B cell (primary cell): Measurements from ENCODE around the gene TPH1.

Source experiments
- CTCF ChIP-seq: fragments of 200-600 bp; IDR thresholded peaks from one replicate; pipeline ENCODE4 v1.8.0; 2022; ENCODE audit warnings: antibody characterized with exemption, mild to moderate bottlenecking
- EZH2 ChIP-seq: IDR thresholded peaks from 2 replicates; pipeline ENCODE4 v1.6.1; 2012; ENCODE audit warnings: borderline replicate concordance, low read depth, mild to moderate bottlenecking, moderate library complexity, low read length; ENCODE audit not compliant: insufficient read depth, poor library complexity, severe bottlenecking

GRCh38 chr11:18075444-18075843 is 29.4 kb upstream of the TPH1 start:
- no peak for TF ChIP-seq CTCF
- TF ChIP-seq EZH2: no peak
